Renal cortex interstitium (tissue), 15 donors: ENCODE results near the gene PHYHIPL. TPM values are rescaled to one million over a fixed set of nuclear protein-coding genes. Genes with fewer than 3 reads are reported as not detected.

ENCODE experiments used
- DNase-seq, 11 donors: peaks; one replicate each; pipeline ENCODE4 v3.0.0-alpha.2; 2013; ENCODE audit warnings: low read depth in 9 of 11, low spot score in 4 of 11; ENCODE audit errors: extremely low read depth in 1 of 11
- long read RNA-seq, 16 experiments: transcript quantifications; one replicate each; lab custom pipeline, GENCODE V29; 2026
- polyA plus RNA-seq, 3 donors: library from polyadenylated mRNA; unstranded; fragments of 120-200 nt; gene quantifications; one replicate each; pipeline ENCODE4 v1.2.1, GENCODE V29; 2013; ENCODE audit not compliant: insufficient read length in 3 of 3

The PHYHIPL gene
- 10 to 100 TPM; 14.3 to 19.0 (median 16.4) TPM for polyA plus RNA-seq
- long read RNA-seq, donor 1, transcript PHYHIPL-202 (5 exons, 3,578 nt) = major isoform, 7 of 7 reads
- long read RNA-seq, donor 1, partial matches to known transcripts = 0 of 7 reads
- long read RNA-seq, donor 1, other reads (novel, unspliced or antisense) = 0 of 7 reads
- long read RNA-seq, donor 2, partial matches to known transcripts = 0 of 4 reads
- long read RNA-seq, donor 2, other reads (novel, unspliced or antisense) = 0 of 4 reads
- long read RNA-seq, donor 3, transcript PHYHIPL-202 (5 exons, 3,578 nt) = major isoform, 9 of 9 reads
- long read RNA-seq, donor 3, partial matches to known transcripts = 0 of 9 reads
- long read RNA-seq, donor 3, other reads (novel, unspliced or antisense) = 0 of 9 reads
- long read RNA-seq, donor 4, transcript PHYHIPL-202 (5 exons, 3,578 nt) = major isoform, 6 of 6 reads
- long read RNA-seq, donor 4, partial matches to known transcripts = 0 of 6 reads
- long read RNA-seq, donor 4, other reads (novel, unspliced or antisense) = 0 of 6 reads
- long read RNA-seq, donor 5 = 0 reads
- long read RNA-seq, donor 6, partial matches to known transcripts = 0 of 2 reads
- long read RNA-seq, donor 6, other reads (novel, unspliced or antisense) = 0 of 2 reads
- long read RNA-seq, donor 7, partial matches to known transcripts = 0 of 3 reads
- long read RNA-seq, donor 7, other reads (novel, unspliced or antisense) = 0 of 3 reads
- long read RNA-seq, donor 8, transcript PHYHIPL-202 (5 exons, 3,578 nt) = major isoform, 9 of 9 reads
- long read RNA-seq, donor 8, partial matches to known transcripts = 0 of 9 reads
- long read RNA-seq, donor 8, other reads (novel, unspliced or antisense) = 0 of 9 reads
- long read RNA-seq, donor 9, transcript PHYHIPL-202 (5 exons, 3,578 nt) = major isoform, 5 of 5 reads
- long read RNA-seq, donor 9, partial matches to known transcripts = 0 of 5 reads
- long read RNA-seq, donor 9, other reads (novel, unspliced or antisense) = 0 of 5 reads
- long read RNA-seq, donor 10, partial matches to known transcripts = 0 of 4 reads
- long read RNA-seq, donor 10, other reads (novel, unspliced or antisense) = 0 of 4 reads
- long read RNA-seq, donor 11, partial matches to known transcripts = 0 of 2 reads
- long read RNA-seq, donor 11, other reads (novel, unspliced or antisense) = 0 of 2 reads
- long read RNA-seq, donor 12, partial matches to known transcripts = 0 of 1 reads
- long read RNA-seq, donor 12, other reads (novel, unspliced or antisense) = 0 of 1 reads
- long read RNA-seq, donor 13 = 0 reads
- long read RNA-seq, donor 14, partial matches to known transcripts = 0 of 4 reads
- long read RNA-seq, donor 14, other reads (novel, unspliced or antisense) = 0 of 4 reads
- long read RNA-seq, donor 15, partial matches to known transcripts = 0 of 1 reads
- long read RNA-seq, donor 15, other reads (novel, unspliced or antisense) = 0 of 1 reads
- long read RNA-seq, donor 16, transcript PHYHIPL-202 (5 exons, 3,578 nt) = major isoform, 14 of 14 reads
- long read RNA-seq, donor 16, partial matches to known transcripts = 0 of 14 reads
- long read RNA-seq, donor 16, other reads (novel, unspliced or antisense) = 0 of 14 reads

- DNase-seq = peak in 4 of 11 donors; percentile 27 to 40 (median 34)
Observed at GRCh38 chr10:59176241-59177030, at the start of gene PHYHIPL. Gene PHYHIPL, plus strand, starts transcription at chr10:59176643. Its CDS starts 211 bp downstream, at chr10:59176854.

- no peak for DNase-seq
Observed at GRCh38 chr10:59126991-59127390, 49.5 kb upstream of the PHYHIPL start.

GRCh38 chr10:59127991-59128390, 48.5 kb upstream of the PHYHIPL start:
- no peak for DNase-seq

- no peak for DNase-seq
Observed at GRCh38 chr10:59129867-59130266, 46.6 kb upstream of the PHYHIPL start.

- no peak for DNase-seq
Observed at GRCh38 chr10:59131666-59132065, 44.8 kb upstream of the PHYHIPL start.

- no peak for DNase-seq
Observed at GRCh38 chr10:59133841-59134593, 42.4 kb upstream of the PHYHIPL start.

- no peak for DNase-seq
Observed at GRCh38 chr10:59134785-59135184, 41.7 kb upstream of the PHYHIPL start.

- peak in 1 of 11 donors; percentile 22 for DNase-seq
Observed at GRCh38 chr10:59135275-59135674, 41.2 kb upstream of the PHYHIPL start.

GRCh38 chr10:59138052-59138451, 38.4 kb upstream of the PHYHIPL start:
- DNase-seq = no peak

- DNase-seq = no peak
Observed at GRCh38 chr10:59143544-59143943, 32.9 kb upstream of the PHYHIPL start.

GRCh38 chr10:59148701-59149100, 27.7 kb upstream of the PHYHIPL start:
- no peak for DNase-seq

- DNase-seq = no peak
Observed at GRCh38 chr10:59155556-59155955, 20.9 kb upstream of the PHYHIPL start.

GRCh38 chr10:59167512-59167911, 8.9 kb upstream of the PHYHIPL start:
- DNase-seq = no peak

GRCh38 chr10:59172567-59172966, 3.9 kb upstream of the PHYHIPL start:
- DNase-seq = no peak

GRCh38 chr10:59173414-59173813, 3.0 kb upstream of the PHYHIPL start:
- no peak for DNase-seq

- peak in 1 of 11 donors; percentile 9 for DNase-seq
Observed at GRCh38 chr10:59175538-59176240, 754 bp upstream of the PHYHIPL start.
